Lower lobe of right lung (tissue), 2 donors: Measurements from ENCODE around the gene INPP4B. TPM values are rescaled to one million over a fixed set of nuclear protein-coding genes. Genes with fewer than 3 reads are reported as not detected.

Source experiments
- ATAC-seq, 2 donors: fragments of 200-7000 bp; cut with Tn5 transposase; one replicate each; pipeline ENCODE4 v1.9.1; 2020 to 2022; ENCODE audit warnings: mild to moderate bottlenecking in 2 of 2, moderate library complexity in 2 of 2
- DNase-seq: peaks from one replicate; pipeline ENCODE4 v3.0.0-alpha.2; 2020
- H3K27ac ChIP-seq: fragments of 200-600 bp; one replicate; pipeline ENCODE4 v1.8.0; 2022
- H3K27me3 ChIP-seq: fragments of 200-600 bp; one replicate; pipeline ENCODE4 v1.8.0; 2022; ENCODE audit warnings: low read depth
- H3K36me3 ChIP-seq: fragments of 200-600 bp; one replicate; pipeline ENCODE4 v1.8.0; 2022; ENCODE audit warnings: mild to moderate bottlenecking
- H3K4me1 ChIP-seq: fragments of 200-600 bp; one replicate; pipeline ENCODE4 v1.8.0; 2022
- H3K4me3 ChIP-seq: fragments of 200-600 bp; one replicate; pipeline ENCODE4 v1.8.0; 2022; ENCODE audit warnings: mild to moderate bottlenecking
- H3K9me3 ChIP-seq: fragments of 200-600 bp; one replicate; pipeline ENCODE4 v1.8.0; 2022
- CTCF ChIP-seq: fragments of 200-600 bp; IDR thresholded peaks from one replicate; pipeline ENCODE4 v1.8.0; 2022; ENCODE audit warnings: antibody characterized with exemption, mild to moderate bottlenecking
- intact Hi-C: fragments of 100-400 bp; cut with DNase I; formaldehyde crosslinking; loops from one replicate; pipeline ENCODE4 v1.11.0; 2022
- total RNA-seq: library from RNA; stranded (reverse); fragmentation: NEBNext Ultra II Directional; extraction: Animal tissue kit (Norgen Biotek cat#: 25700); gene quantifications from one replicate; pipeline ENCODE4 v1.2.1, GENCODE V29; 2021
- donor health status: DM: no; HTN: yes; CAD: no; lungs with severe emphysema.

Gene INPP4B
- total RNA-seq, 1 donor from 2014 or later, result 12.1 TPM

DNA sequence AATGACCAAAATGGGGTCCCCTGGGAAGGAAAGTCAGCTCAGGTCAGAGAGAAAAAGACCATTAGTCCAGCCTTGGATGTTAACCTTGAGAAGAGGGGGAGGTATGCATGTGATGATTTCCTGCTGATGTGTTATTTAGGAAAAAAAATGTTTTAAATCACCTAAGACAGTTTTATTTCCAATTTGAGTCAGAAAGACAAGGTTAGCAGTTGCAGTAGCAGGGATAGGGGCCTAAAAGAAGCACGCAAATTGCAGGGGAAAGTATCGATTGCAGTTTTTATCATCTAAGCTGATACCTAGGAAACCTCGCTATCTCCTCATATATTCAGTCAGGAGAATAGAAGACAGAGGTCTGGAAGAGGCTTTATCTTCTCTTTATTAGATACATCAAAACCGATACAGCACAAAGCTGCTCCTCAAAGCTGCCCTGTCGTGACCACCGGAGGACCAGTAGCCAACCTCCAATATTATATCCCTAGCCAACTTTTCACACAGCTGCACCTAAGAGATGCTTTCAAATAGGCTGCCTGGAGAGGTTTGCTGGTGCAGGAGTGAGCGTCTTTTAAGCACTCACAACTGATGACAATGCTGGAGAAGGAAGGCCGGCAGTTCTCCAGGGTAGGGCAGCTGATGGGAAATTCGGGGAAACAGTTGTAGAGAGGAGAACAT lies 289.4 kb downstream of the INPP4B start:
- DNase-seq, result no peak
- Histone ChIP-seq H3K27ac (no peak overlapping the region), H3K4me3 (no peak overlapping the region), H3K9me3 (no peaks in the 10 kb centered on the region), H3K4me1 (peaks cover 5% of the 10 kb centered on the region), H3K27me3 (no peaks in the 10 kb centered on the region), H3K36me3 (no peaks in the 10 kb centered on the region)
- TF ChIP-seq CTCF, result no peak
- ATAC-seq, result no peak
- intact Hi-C loops, result no loop called here

DNA sequence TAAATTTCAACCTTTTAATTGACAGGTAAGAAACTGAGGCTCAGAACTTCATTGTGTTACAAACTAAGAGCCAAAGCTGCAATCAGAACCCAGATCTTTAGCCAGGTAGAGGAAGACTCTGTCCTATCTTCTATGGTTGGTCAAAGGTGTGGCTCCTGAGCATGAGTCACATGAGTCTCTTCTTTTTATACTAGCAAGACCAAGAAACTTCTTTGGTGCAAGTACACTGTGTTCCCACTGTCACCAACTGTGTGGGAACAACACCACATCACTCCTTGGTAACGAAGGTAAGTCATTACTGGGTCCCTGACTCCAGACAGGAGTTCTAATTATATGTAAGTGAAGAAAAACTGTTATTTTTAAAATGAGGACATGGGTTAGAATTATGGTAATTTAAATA lies 290.1 kb downstream of the INPP4B start:
- Histone ChIP-seq H3K36me3 (no peaks in the 10 kb centered on the region), H3K27ac (no peak overlapping the region), H3K4me3 (no peak overlapping the region), H3K27me3 (no peaks in the 10 kb centered on the region), H3K4me1 (peaks cover 5% of the 10 kb centered on the region), H3K9me3 (no peaks in the 10 kb centered on the region)
- intact Hi-C loops, result no loop called here
- TF ChIP-seq CTCF, result no peak
- DNase-seq (no peak), ATAC-seq (no peak)

DNA sequence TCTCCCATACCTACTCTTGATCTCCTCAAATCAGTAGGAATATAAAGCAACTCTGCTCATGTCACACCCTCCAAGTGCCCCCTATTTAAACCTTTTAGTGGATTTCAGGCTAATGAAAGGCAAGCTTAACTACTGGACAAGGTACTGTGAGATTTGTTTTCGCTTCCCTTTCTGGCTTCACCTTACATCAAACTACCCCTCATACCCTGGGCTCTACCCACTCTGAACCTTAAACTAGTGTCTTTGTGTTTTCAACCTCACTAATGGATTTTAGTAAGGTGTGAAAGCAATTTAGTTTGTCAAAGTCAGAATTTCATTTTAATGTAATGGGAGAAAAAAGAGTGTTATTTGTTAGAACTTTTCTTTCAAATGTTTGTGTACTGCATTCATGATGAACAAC lies 291.7 kb downstream of the INPP4B start:
- no peaks in the 10 kb centered on the region for H3K9me3 ChIP-seq
- intact Hi-C loops, result no loop called here
- H3K36me3 ChIP-seq, result no peaks in the 10 kb centered on the region
- no peak overlapping the region for H3K4me3 ChIP-seq
- H3K4me1 ChIP-seq, result peaks cover 4% of the 10 kb centered on the region
- no peak overlapping the region for H3K27ac ChIP-seq
- H3K27me3 ChIP-seq, result no peaks in the 10 kb centered on the region
- no peak for DNase-seq
- TF ChIP-seq CTCF, result no peak
- ATAC-seq, result no peak

- H3K36me3 ChIP-seq, result no peaks in the 10 kb centered on the region
- H3K4me1 ChIP-seq, result no peaks in the 10 kb centered on the region
- TF ChIP-seq CTCF, result no peak
- H3K9me3 ChIP-seq, result no peaks in the 10 kb centered on the region
- no peak overlapping the region for H3K4me3 ChIP-seq
- ATAC-seq (no peak), DNase-seq (no peak)
- no peak overlapping the region for H3K27ac ChIP-seq
- intact Hi-C loops, result no loop called here
- H3K27me3 ChIP-seq, result no peaks in the 10 kb centered on the region
These were observed 294.4 kb downstream of the INPP4B start for GRCh38 chr4:142551517-142552305.

DNA sequence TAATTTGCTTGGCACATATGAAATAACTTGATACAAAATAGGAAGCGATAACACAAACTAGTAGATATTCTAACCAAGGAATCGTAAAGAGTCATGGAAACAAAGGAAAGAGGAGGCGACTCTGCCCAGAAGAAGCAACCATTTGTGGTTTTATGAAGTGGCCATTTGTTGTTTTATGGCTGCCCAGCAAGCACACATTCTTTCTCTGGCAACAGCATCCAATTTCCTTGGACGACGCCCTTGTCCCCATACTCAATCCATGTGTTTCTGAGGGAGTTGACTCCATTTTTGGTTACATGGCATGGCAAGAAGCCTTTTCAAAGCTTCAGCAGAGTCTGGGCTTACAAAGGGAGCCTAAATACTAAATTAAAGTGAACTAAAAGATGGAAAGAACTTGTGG lies 295.1 kb downstream of the INPP4B start:
- no peak for TF ChIP-seq CTCF
- intact Hi-C loops, result no loop called here
- Histone ChIP-seq H3K36me3 (no peaks in the 10 kb centered on the region), H3K9me3 (no peaks in the 10 kb centered on the region), H3K27ac (no peak overlapping the region), H3K4me3 (no peak overlapping the region), H3K27me3 (no peaks in the 10 kb centered on the region), H3K4me1 (no peaks in the 10 kb centered on the region)
- no peak for ATAC-seq
- no peak for DNase-seq
